GM12878 (cell line): ENCODE measurements around the gene RAPGEF6. TPM values are rescaled to one million over a fixed set of nuclear protein-coding genes. Genes with fewer than 3 reads are reported as not detected.

Experiments
- ATAC-seq: fragments of 200-7000 bp; cut with Tn5 transposase; 3 replicates; pipeline ENCODE4 v1.9.1; 2020; ENCODE audit warnings: mild to moderate bottlenecking, moderate library complexity
- BruUV-seq: library from RNA; stranded (reverse); fragments of 400-500 nt; replicated peaks from 2 replicates; lab custom pipeline; 2021; lab: Mats Ljungman, UMichigan
- CTCF ChIA-PET: fragments of 300-600 bp; sonication (Branson Sonifier 250); formaldehyde crosslinking; extraction: SDS; loops from one replicate; lab custom pipeline; 2021; ENCODE audit warnings: inconsistent platforms; lab: Yijun Ruan, JAX
- POLR2A ChIA-PET: fragments of 350-600 bp; formaldehyde crosslinking; extraction: SDS; loops from one replicate; lab custom pipeline; 2021; ENCODE audit warnings: inconsistent platforms; lab: Charles Lee
- RAD21 ChIA-PET: fragments of 300-600 bp; sonication (Branson Sonifier 250); formaldehyde crosslinking; loops from one replicate; lab custom pipeline; 2023; ENCODE audit warnings: antibody characterized with exemption; ENCODE audit not compliant: unreplicated experiment; lab: Charles Lee
- SMC1A ChIA-PET: fragments of 300-600 bp; sonication (Branson Sonifier 250); formaldehyde crosslinking; loops from one replicate; lab custom pipeline; 2023; ENCODE audit not compliant: unreplicated experiment, uncharacterized antibody; lab: Charles Lee
- DNase-seq: peaks from one replicate; pipeline ENCODE4 v3.0.0-alpha.2; 2011; ENCODE audit warnings: low read depth, low spot score
- FAIRE-seq: peaks from 3 replicates; lab custom pipeline; 2011; peaks lifted over from hg19 to GRCh38; lab: Jason Lieb, UNC
- H2AFZ ChIP-seq: 2 replicates; pipeline ENCODE4 v1.6.0; 2011; ENCODE audit warnings: low read depth, low read length, control low read depth; ENCODE audit not compliant: control insufficient read depth
- H3K27ac ChIP-seq: 2 replicates; pipeline ENCODE4 v1.5.1; 2011; ENCODE audit warnings: control low read depth; ENCODE audit not compliant: control insufficient read depth, insufficient read depth
- H3K27me3 ChIP-seq, 2 experiments: replicated peaks in 1 of 2; 2 replicates each; pipeline versions ENCODE4 v1.6.0 to v1.6.1; 2011; ENCODE audit warnings: low read length in 1 of 2; ENCODE audit not compliant: control insufficient read depth in 2 of 2, insufficient read depth in 2 of 2
- H3K36me3 ChIP-seq, 2 experiments: 2 replicates each; pipeline ENCODE4 v1.5.1; 2011; ENCODE audit warnings: low read length in 1 of 2; ENCODE audit not compliant: control insufficient read depth in 2 of 2, insufficient read depth in 2 of 2
- H3K4me1 ChIP-seq: 2 replicates; pipeline ENCODE4 v1.6.1; 2011; ENCODE audit warnings: mild to moderate bottlenecking, low read length, moderate library complexity, mixed read lengths; ENCODE audit not compliant: control insufficient read depth, insufficient read depth
- H3K4me2 ChIP-seq: 2 replicates; pipeline ENCODE4 v1.6.0; 2011; ENCODE audit warnings: control low read depth; ENCODE audit not compliant: control insufficient read depth, insufficient read depth
- H3K4me3 ChIP-seq: fragments of 200-600 bp; sonication (generic); 2 replicates; pipeline ENCODE4 v1.5.1; 2016
- H3K79me2 ChIP-seq: 2 replicates; pipeline ENCODE4 v1.6.0; 2011; ENCODE audit warnings: low read length; ENCODE audit not compliant: control insufficient read depth, insufficient read depth
- H3K9ac ChIP-seq: 2 replicates; pipeline ENCODE4 v1.8.0; 2011; ENCODE audit warnings: low read length, control low read depth, mixed read lengths; ENCODE audit not compliant: control insufficient read depth, insufficient read depth
- H3K9me3 ChIP-seq: replicated peaks from 3 replicates; pipeline ENCODE4 v1.5.1; 2011; ENCODE audit warnings: mild to moderate bottlenecking, low read length; ENCODE audit not compliant: control insufficient read depth, insufficient read depth
- H4K20me1 ChIP-seq: 2 replicates; pipeline ENCODE4 v1.6.0; 2011; ENCODE audit not compliant: control insufficient read depth, insufficient read depth
- BMI1 ChIP-seq: fragments of 450-650 bp; IDR thresholded peaks from 2 replicates; pipeline ENCODE4 v1.6.1; 2016; ENCODE audit warnings: mild to moderate bottlenecking, moderate library complexity, borderline replicate concordance
- E2F8 ChIP-seq: fragments of 450-650 bp; IDR thresholded peaks from 2 replicates; pipeline ENCODE4 v1.6.1; 2018; ENCODE audit warnings: mild to moderate bottlenecking, low read depth, moderate library complexity; ENCODE audit not compliant: partially characterized antibody
- E4F1 ChIP-seq: fragments of 450-650 bp; IDR thresholded peaks from 2 replicates; pipeline ENCODE4 v1.6.1; 2018; ENCODE audit warnings: borderline replicate concordance, mild to moderate bottlenecking; ENCODE audit not compliant: partially characterized antibody
- KAT2A ChIP-seq: conservative IDR thresholded peaks from 2 replicates; pipeline ENCODE4 v1.6.1; 2011; ENCODE audit warnings: low read depth, low read length; ENCODE audit not compliant: control insufficient read depth
- SPI1 ChIP-seq: IDR thresholded peaks from 2 replicates; pipeline ENCODE4 v1.6.1; 2011; ENCODE audit warnings: low read depth, mild to moderate bottlenecking, low read length, moderate library complexity, borderline replicate concordance; ENCODE audit not compliant: insufficient read depth
- SREBF2 ChIP-seq: IDR thresholded peaks from 2 replicates; pipeline ENCODE4 v1.6.1; 2012; ENCODE audit warnings: mild to moderate bottlenecking, low read length
- SUPT20H ChIP-seq: IDR thresholded peaks from 2 replicates; pipeline ENCODE4 v1.6.1; 2011; ENCODE audit warnings: low read depth, mild to moderate bottlenecking, low read length, moderate library complexity, borderline replicate concordance; ENCODE audit not compliant: control insufficient read depth
- YY1 ChIP-seq: IDR thresholded peaks from 2 replicates; pipeline ENCODE4 v1.6.1; 2011; ENCODE audit warnings: low read depth, mild to moderate bottlenecking, low read length
- ZSCAN29 ChIP-seq: fragments of 450-650 bp; IDR thresholded peaks from 2 replicates; pipeline ENCODE4 v1.6.1; 2017; ENCODE audit warnings: mild to moderate bottlenecking, moderate library complexity
- WGBS: methylation state at CpG from one replicate; pipeline ENCODE4 v1.1.6; 2016; ENCODE audit warnings: low lambda C conversion rate; ENCODE audit not compliant: insufficient replicate concordance, insufficient coverage; ENCODE audit errors: missing lambda C conversion rate; 5-methylcytosine and 5-hydroxymethylcytosine counted together
- in situ Hi-C: fragments of 300-500 bp; cut with MboI; formaldehyde crosslinking; loops from 9 replicates; pipeline ENCODE4 v1.14.3; 2018; ENCODE audit warnings: mixed read lengths
- intact Hi-C: fragments of 100-400 bp; cut with micrococcal nuclease; formaldehyde crosslinking; loops from one replicate; pipeline ENCODE4 v1.14.2; 2022; ENCODE audit not compliant: unreplicated experiment
- polyA plus RNA-seq, 11 experiments: library from polyadenylated mRNA; depleted of rRNA in 4 of 11; unstranded in 6 of 11; stranded (reverse) in 5 of 11; fragments of >200 nt; fragmentation: Nextera tagmentation in 4 of 11; fragmentation: Illumina TruSeq in 1 of 11; extraction: Ambion mirVana in 4 of 11; extraction: Trizol in 1 of 11; gene quantifications; 1 replicate in 1 of 11; 2 replicates in 10 of 11; pipeline versions ENCODE4 v1.2.1 to v1.2.3, GENCODE V29; 2011 to 2016; ENCODE audit warnings: inconsistent platforms in 2 of 11, missing spikeins in 2 of 11, low read depth in 1 of 11
- total RNA-seq, 4 experiments: library from RNA; depleted of rRNA in 3 of 4; stranded (reverse); fragments of >200 nt in 3 of 4; fragmentation: Illumina TruSeq in 1 of 4; extraction: Trizol in 1 of 4; gene quantifications; 2 replicates each; pipeline versions ENCODE4 v1.2.1 to v1.2.3, GENCODE V29; 2013 to 2021
- TF ChIP-seq, protein P1 (sequence below): fragments of 450-650 bp; IDR thresholded peaks from 2 replicates; pipeline ENCODE4 v1.6.1; 2016; ENCODE audit warnings: mild to moderate bottlenecking, moderate library complexity, borderline replicate concordance
- TF ChIP-seq, protein P2 (sequence below): fragments of 450-650 bp; IDR thresholded peaks from 2 replicates; pipeline ENCODE4 v1.6.1; 2016; ENCODE audit warnings: mild to moderate bottlenecking

Gene RAPGEF6
- total and polyA plus RNA-seq, 10 of the 15 experiments (the other 5 are each of a cell fraction or from before 2014, with no cell fraction given), result 2.9 to 24.0 (median 14.2) TPM

DNA sequence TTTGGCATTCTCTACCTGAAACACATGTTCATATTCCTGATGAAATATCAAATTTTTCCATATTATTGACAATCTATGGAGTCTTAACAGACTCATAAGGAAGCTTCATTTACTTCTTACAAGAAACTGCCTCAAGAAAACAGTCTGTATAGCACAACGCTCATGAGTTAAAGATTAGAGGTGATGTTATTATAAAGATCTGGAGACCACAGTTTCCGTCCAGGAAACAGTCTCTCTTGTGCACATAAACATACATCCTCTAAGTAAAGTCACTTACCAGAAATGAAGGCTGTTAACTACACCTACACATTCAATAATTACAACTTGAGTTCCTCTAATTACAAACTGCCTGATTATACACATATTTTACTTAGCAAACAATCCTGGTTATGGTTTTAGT lies 86.9 kb downstream of the RAPGEF6 start:
- FAIRE-seq, result no peak
- Histone ChIP-seq H2AFZ (no peak overlapping the region), H3K9me3 (no peaks in the 10 kb centered on the region; the same call in 2 of the 3 replicates), H3K4me1 (no peaks in the 10 kb centered on the region), H3K9ac (no peak overlapping the region), H3K36me3 (peaks cover 0 to 13% of the 10 kb centered on the region in 2 experiments; a peak in 2 of 4 replicates), H3K79me2 (no peaks in the 10 kb centered on the region), H3K4me3 (no peak overlapping the region), H4K20me1 (no peaks in the 10 kb centered on the region), H3K27ac (no peak overlapping the region), H3K27me3 (no peaks in the 10 kb centered on the region), H3K4me2 (no peak overlapping the region)
- RAD21 ChIA-PET, result no interaction called here
- in situ Hi-C loops (no loop called here), intact Hi-C loops (no loop called here)
- no peak for ATAC-seq
- no TSS peak for BruUV-seq
- POLR2A ChIA-PET, result interaction anchor here (1.6 kb wide), 1 partner anchor 94 kb away, joined by 4 read pairs; no protein-coding TSS in a partner anchor
- SMC1A ChIA-PET, result interaction anchor here (1.2 kb wide), 1 partner anchor 19 kb away, joined by 3 read pairs; no protein-coding TSS in a partner anchor
- CTCF ChIA-PET, result no interaction called here
- 52% methylated on average over 2 of the region's 2 CpGs for WGBS
- DNase-seq, result no peak
- no peak for TF ChIP-seq SREBF2
- TF ChIP-seq BMI1, result no peak
- TF ChIP-seq E4F1, result no peak
- no peak for TF ChIP-seq KAT2A
- TF ChIP-seq ZSCAN29, result no peak
- no peak for TF ChIP-seq SUPT20H
- TF ChIP-seq YY1, result no peak
- TF ChIP-seq E2F8, result no peak
- TF ChIP-seq, protein P1, sequence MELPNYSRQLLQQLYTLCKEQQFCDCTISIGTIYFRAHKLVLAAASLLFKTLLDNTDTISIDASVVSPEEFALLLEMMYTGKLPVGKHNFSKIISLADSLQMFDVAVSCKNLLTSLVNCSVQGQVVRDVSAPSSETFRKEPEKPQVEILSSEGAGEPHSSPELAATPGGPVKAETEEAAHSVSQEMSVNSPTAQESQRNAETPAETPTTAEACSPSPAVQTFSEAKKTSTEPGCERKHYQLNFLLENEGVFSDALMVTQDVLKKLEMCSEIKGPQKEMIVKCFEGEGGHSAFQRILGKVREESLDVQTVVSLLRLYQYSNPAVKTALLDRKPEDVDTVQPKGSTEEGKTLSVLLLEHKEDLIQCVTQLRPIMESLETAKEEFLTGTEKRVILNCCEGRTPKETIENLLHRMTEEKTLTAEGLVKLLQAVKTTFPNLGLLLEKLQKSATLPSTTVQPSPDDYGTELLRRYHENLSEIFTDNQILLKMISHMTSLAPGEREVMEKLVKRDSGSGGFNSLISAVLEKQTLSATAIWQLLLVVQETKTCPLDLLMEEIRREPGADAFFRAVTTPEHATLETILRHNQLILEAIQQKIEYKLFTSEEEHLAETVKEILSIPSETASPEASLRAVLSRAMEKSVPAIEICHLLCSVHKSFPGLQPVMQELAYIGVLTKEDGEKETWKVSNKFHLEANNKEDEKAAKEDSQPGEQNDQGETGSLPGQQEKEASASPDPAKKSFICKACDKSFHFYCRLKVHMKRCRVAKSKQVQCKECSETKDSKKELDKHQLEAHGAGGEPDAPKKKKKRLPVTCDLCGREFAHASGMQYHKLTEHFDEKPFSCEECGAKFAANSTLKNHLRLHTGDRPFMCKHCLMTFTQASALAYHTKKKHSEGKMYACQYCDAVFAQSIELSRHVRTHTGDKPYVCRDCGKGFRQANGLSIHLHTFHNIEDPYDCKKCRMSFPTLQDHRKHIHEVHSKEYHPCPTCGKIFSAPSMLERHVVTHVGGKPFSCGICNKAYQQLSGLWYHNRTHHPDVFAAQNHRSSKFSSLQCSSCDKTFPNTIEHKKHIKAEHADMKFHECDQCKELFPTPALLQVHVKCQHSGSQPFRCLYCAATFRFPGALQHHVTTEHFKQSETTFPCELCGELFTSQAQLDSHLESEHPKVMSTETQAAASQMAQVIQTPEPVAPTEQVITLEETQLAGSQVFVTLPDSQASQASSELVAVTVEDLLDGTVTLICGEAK, result no peak
- TF ChIP-seq SPI1, result no peak
- TF ChIP-seq, protein P2, sequence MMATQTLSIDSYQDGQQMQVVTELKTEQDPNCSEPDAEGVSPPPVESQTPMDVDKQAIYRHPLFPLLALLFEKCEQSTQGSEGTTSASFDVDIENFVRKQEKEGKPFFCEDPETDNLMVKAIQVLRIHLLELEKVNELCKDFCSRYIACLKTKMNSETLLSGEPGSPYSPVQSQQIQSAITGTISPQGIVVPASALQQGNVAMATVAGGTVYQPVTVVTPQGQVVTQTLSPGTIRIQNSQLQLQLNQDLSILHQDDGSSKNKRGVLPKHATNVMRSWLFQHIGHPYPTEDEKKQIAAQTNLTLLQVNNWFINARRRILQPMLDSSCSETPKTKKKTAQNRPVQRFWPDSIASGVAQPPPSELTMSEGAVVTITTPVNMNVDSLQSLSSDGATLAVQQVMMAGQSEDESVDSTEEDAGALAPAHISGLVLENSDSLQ, result no peak
